NOMO-1 (cell line): ENCODE measurements around the gene SUSD2.

Source experiments
- DNase-seq, 2 experiments: peaks; one replicate each; lab custom pipeline; 2025; ENCODE audit not compliant: unreplicated experiment in 2 of 2; lab: John Stamatoyannopoulos, UW

Gene SUSD2

GRCh38 chr22:24153353-24153752 lies 27.9 kb upstream of the SUSD2 start:
- DNase-seq: no peak

- DNase-seq: no peak
Measured at GRCh38 chr22:24153959-24154358, 27.3 kb upstream of the SUSD2 start.

- DNase-seq: no peak
Measured at GRCh38 chr22:24154826-24155225, 26.5 kb upstream of the SUSD2 start.

GRCh38 chr22:24155627-24156140 lies 25.6 kb upstream of the SUSD2 start:
- DNase-seq: peak; percentile 62 to 74

- DNase-seq: peak; percentile 39 to 49
Measured at GRCh38 chr22:24156141-24156912, 25.0 kb upstream of the SUSD2 start.

- DNase-seq: peak; percentile 90 to 96
Measured at GRCh38 chr22:24156913-24157821, 24.1 kb upstream of the SUSD2 start.

- no peak for DNase-seq
Measured at GRCh38 chr22:24157822-24158135, 23.5 kb upstream of the SUSD2 start.

GRCh38 chr22:24159650-24160049 lies 21.6 kb upstream of the SUSD2 start:
- no peak for DNase-seq

GRCh38 chr22:24160546-24160945 lies 20.7 kb upstream of the SUSD2 start:
- no peak for DNase-seq

GRCh38 chr22:24161485-24161884 lies 19.8 kb upstream of the SUSD2 start:
- DNase-seq: no peak

GRCh38 chr22:24161909-24162308 lies 19.4 kb upstream of the SUSD2 start:
- no peak for DNase-seq

GRCh38 chr22:24162436-24162835 lies 18.9 kb upstream of the SUSD2 start:
- DNase-seq: no peak

GRCh38 chr22:24164243-24164642 lies 17.0 kb upstream of the SUSD2 start:
- no peak for DNase-seq

GRCh38 chr22:24164940-24165339 lies 16.3 kb upstream of the SUSD2 start:
- no peak for DNase-seq

- DNase-seq: no peak
Measured at GRCh38 chr22:24165673-24166072, 15.6 kb upstream of the SUSD2 start.

GRCh38 chr22:24166811-24167210 lies 14.5 kb upstream of the SUSD2 start:
- no peak for DNase-seq

GRCh38 chr22:24169439-24170058 lies 11.7 kb upstream of the SUSD2 start:
- no peak for DNase-seq

GRCh38 chr22:24170188-24170587 lies 11.1 kb upstream of the SUSD2 start:
- no peak for DNase-seq

GRCh38 chr22:24170632-24171031 lies 10.7 kb upstream of the SUSD2 start:
- DNase-seq: no peak

GRCh38 chr22:24171822-24172221 lies 9.5 kb upstream of the SUSD2 start:
- DNase-seq: no peak

- DNase-seq: peak; percentile 17 to 29
Measured at GRCh38 chr22:24175160-24175808, 6.0 kb upstream of the SUSD2 start.
